ENCODE measurements around the gene STAC. TPM values are rescaled to one million over a fixed set of nuclear protein-coding genes. Genes with fewer than 3 reads are reported as not detected.
"Not testable (repeated sequence)": the region's sequence is repeated elsewhere in the genome, so short reads cannot be mapped to it uniquely, and the experiment has no call there.

The STAC gene
- total and polyA plus RNA-seq, 2 experiments from 2014 or later = 12.2 to 24.9 TPM

GRCh38 chr3:36446276-36446675 lies 66.0 kb downstream of the STAC start:
- Histone ChIP-seq H3K36me3 (no peaks in the 10 kb centered on the region), H3K4me3 (no peak overlapping the region), H3K27me3 (no peaks in the 10 kb centered on the region), H3K4me1 (ENCODE audit: low read depth) (no peaks in the 10 kb centered on the region), H3K27ac (no peak overlapping the region), H3K9me3 (ENCODE audit: low read depth) (no peaks in the 10 kb centered on the region)
- DNase-seq (ENCODE audit: low read depth in 1 of 2, low spot score in 1 of 2) = no peak
- no peak for TF ChIP-seq CTCF (IDR thresholded peaks at IDR 0.05; ENCODE audit: low read depth, low read length)

- H3K27me3 ChIP-seq = no peaks in the 10 kb centered on the region
- no peaks in the 10 kb centered on the region for H3K36me3 ChIP-seq
- DNase-seq (ENCODE audit: low read depth in 1 of 2, low spot score in 1 of 2) = no peak
- no peaks in the 10 kb centered on the region for H3K4me1 ChIP-seq (ENCODE audit: low read depth)
- no peak overlapping the region for H3K27ac ChIP-seq
- no peaks in the 10 kb centered on the region for H3K9me3 ChIP-seq (ENCODE audit: low read depth)
- TF ChIP-seq CTCF (IDR thresholded peaks at IDR 0.05; ENCODE audit: low read depth, low read length) = no peak
- no peak overlapping the region for H3K4me3 ChIP-seq
Measured at GRCh38 chr3:36447061-36447460, 66.8 kb downstream of the STAC start.

- no peak for TF ChIP-seq CTCF (IDR thresholded peaks at IDR 0.05; ENCODE audit: low read depth, low read length)
Measured at GRCh38 chr3:36451816-36452215, 71.5 kb downstream of the STAC start.

GRCh38 chr3:36453213-36453612 lies 72.9 kb downstream of the STAC start:
- DNase-seq (ENCODE audit: low read depth in 1 of 2, low spot score in 1 of 2); H3K36me3 ChIP-seq; H3K27me3 ChIP-seq; H3K4me3 ChIP-seq; H3K9me3 ChIP-seq (ENCODE audit: low read depth); H3K27ac ChIP-seq; H3K4me1 ChIP-seq (ENCODE audit: low read depth): not testable (repeated sequence)

More at GRCh38 chr3:36451816-36452215, 71.5 kb downstream of the STAC start:
- H3K9me3 ChIP-seq (ENCODE audit: low read depth) = no peaks in the 10 kb centered on the region
- no peak overlapping the region for H3K27ac ChIP-seq
- H3K4me1 ChIP-seq (ENCODE audit: low read depth) = no peaks in the 10 kb centered on the region
- H3K4me3 ChIP-seq = no peak overlapping the region
- no peak for DNase-seq (ENCODE audit: low read depth in 1 of 2, low spot score in 1 of 2)
- H3K27me3 ChIP-seq = no peaks in the 10 kb centered on the region
- no peaks in the 10 kb centered on the region for H3K36me3 ChIP-seq

GRCh38 chr3:36453896-36454295 lies 73.6 kb downstream of the STAC start:
- not testable (repeated sequence) for DNase-seq (ENCODE audit: low read depth in 1 of 2, low spot score in 1 of 2); H3K4me1 ChIP-seq (ENCODE audit: low read depth); H3K9me3 ChIP-seq (ENCODE audit: low read depth); H3K4me3 ChIP-seq; H3K27me3 ChIP-seq; H3K36me3 ChIP-seq; H3K27ac ChIP-seq

- Histone ChIP-seq H3K4me1 (ENCODE audit: low read depth) (no peaks in the 10 kb centered on the region), H3K9me3 (ENCODE audit: low read depth) (no peaks in the 10 kb centered on the region), H3K27me3 (no peaks in the 10 kb centered on the region), H3K4me3 (no peak overlapping the region), H3K27ac (no peak overlapping the region), H3K36me3 (no peaks in the 10 kb centered on the region)
- TF ChIP-seq CTCF (IDR thresholded peaks at IDR 0.05; ENCODE audit: low read depth, low read length) = no peak
- DNase-seq (ENCODE audit: low read depth in 1 of 2, low spot score in 1 of 2) = peak in 1 of 2 donors; percentile 6
Measured at GRCh38 chr3:36455406-36455805, 75.1 kb downstream of the STAC start.

- no peak for DNase-seq (ENCODE audit: low read depth in 1 of 2, low spot score in 1 of 2)
- no peaks in the 10 kb centered on the region for H3K27me3 ChIP-seq
- no peak for TF ChIP-seq CTCF (IDR thresholded peaks at IDR 0.05; ENCODE audit: low read depth, low read length)
Measured at GRCh38 chr3:36456784-36457183, 76.5 kb downstream of the STAC start.

More at GRCh38 chr3:36456784-36457183, 76.5 kb downstream of the STAC start:
- Histone ChIP-seq H3K27ac (no peak overlapping the region), H3K9me3 (ENCODE audit: low read depth) (no peaks in the 10 kb centered on the region), H3K4me1 (ENCODE audit: low read depth) (no peaks in the 10 kb centered on the region), H3K36me3 (no peaks in the 10 kb centered on the region), H3K4me3 (no peak overlapping the region)

Data from cardiac muscle cell (in vitro differentiated cells and primary cell).